SK-N-SH (cell line): ENCODE data around the gene KAT5. TPM values are rescaled to one million over a fixed set of nuclear protein-coding genes. Genes with fewer than 3 reads are reported as not detected.

Experiments
- CTCF ChIA-PET: fragments of 300-600, 350-600 bp; formaldehyde crosslinking; extraction: SDS; loops from one replicate; lab custom pipeline; 2021; lab: Yijun Ruan, JAX
- POLR2A ChIA-PET: fragments of 350-600 bp; sonication (Branson Sonifier 250); formaldehyde crosslinking; extraction: SDS; loops from one replicate; lab custom pipeline; 2020; ENCODE audit warnings: antibody characterized with exemption, inconsistent platforms; lab: Yijun Ruan, JAX
- DNase-seq: peaks from one replicate; pipeline ENCODE4 v3.0.0; 2012
- H2AFZ ChIP-seq: fragments of 200-600 bp; sonication (generic); 2 replicates; pipeline ENCODE4 v1.8.1; 2016; ENCODE audit warnings: antibody characterized with exemption, mild to moderate bottlenecking, low read depth
- H3F3A ChIP-seq: fragments of 200-600 bp; sonication (generic); replicated peaks from 2 replicates; pipeline ENCODE3; 2016; ENCODE audit warnings: antibody characterized with exemption, mild to moderate bottlenecking; ENCODE audit not compliant: insufficient read depth
- H3K27ac ChIP-seq, 2 experiments: fragments of 200-500 bp in 1 of 2; fragments of 200-600 bp in 1 of 2; sonication (Bioruptor generic) in 1 of 2; sonication (generic), shearing (Covaris generic) in 1 of 2; 2 replicates each; pipeline versions ENCODE4 v1.5.1 to v1.6.1; 2014 to 2016; ENCODE audit warnings: low read depth in 2 of 2, inconsistent platforms in 1 of 2, low read length in 1 of 2, mild to moderate bottlenecking in 1 of 2, mixed read lengths in 1 of 2
- H3K27me3 ChIP-seq: fragments of 200-600 bp; sonication (generic), shearing (Covaris generic); 2 replicates; pipeline ENCODE4 v1.6.1; 2016; ENCODE audit warnings: mixed run types; ENCODE audit not compliant: insufficient read depth
- H3K36me3 ChIP-seq, 2 experiments: fragments of 200-500 bp in 1 of 2; fragments of 200-600 bp in 1 of 2; sonication (Bioruptor generic) in 1 of 2; sonication (generic) in 1 of 2; replicated peaks in 1 of 2; 2 replicates each; pipeline versions ENCODE3 to v1.5.1; 2014 to 2016; ENCODE audit warnings: low read length in 1 of 2, mild to moderate bottlenecking in 1 of 2; ENCODE audit not compliant: insufficient read depth in 2 of 2, control insufficient read depth in 1 of 2
- H3K4me1 ChIP-seq, 2 experiments: fragments of 200-500 bp in 1 of 2; fragments of 200-600 bp in 1 of 2; sonication (Bioruptor generic) in 1 of 2; sonication (generic), shearing (Covaris generic) in 1 of 2; 2 replicates each; pipeline versions ENCODE4 v1.5.1 to v1.6.1; 2014 to 2016; ENCODE audit warnings: low read depth in 1 of 2, low read length in 1 of 2, mixed run types in 1 of 2; ENCODE audit not compliant: insufficient read depth in 2 of 2, control insufficient read depth in 1 of 2
- H3K4me2 ChIP-seq: fragments of 200-600 bp; sonication (generic), shearing (Covaris generic); 2 replicates; pipeline ENCODE4 v1.6.1; 2017; ENCODE audit warnings: mixed run types
- H3K4me3 ChIP-seq, 2 experiments: fragments of 200-500 bp in 1 of 2; fragments of 200-600 bp in 1 of 2; sonication (Bioruptor generic) in 1 of 2; sonication (generic), shearing (Covaris generic) in 1 of 2; 2 replicates each; pipeline versions ENCODE4 v1.5.1 to v1.8.1; 2014 to 2016; ENCODE audit warnings: low read depth in 2 of 2, inconsistent platforms in 1 of 2, low read length in 1 of 2, mild to moderate bottlenecking in 1 of 2, mixed read lengths in 1 of 2, moderate library complexity in 1 of 2
- H3K79me2 ChIP-seq: fragments of 200-600 bp; sonication (generic); 2 replicates; pipeline ENCODE4 v1.8.1; 2017; ENCODE audit warnings: mild to moderate bottlenecking; ENCODE audit not compliant: insufficient read depth
- H3K9ac ChIP-seq: fragments of 200-600 bp; sonication (generic); 2 replicates; pipeline ENCODE4 v1.6.1; 2017; ENCODE audit warnings: mixed run types
- H3K9me2 ChIP-seq: fragments of 200-600 bp; sonication (generic); 2 replicates; pipeline ENCODE4 v1.6.1; 2017; ENCODE audit warnings: mixed run types
- H3K9me3 ChIP-seq: fragments of 200-600 bp; sonication (generic); 2 replicates; pipeline ENCODE4 v1.6.1; 2017; ENCODE audit warnings: mixed run types, mild to moderate bottlenecking, moderate library complexity
- H4K20me1 ChIP-seq: fragments of 200-600 bp; sonication (generic); 2 replicates; pipeline ENCODE4 v1.6.1; 2017; ENCODE audit warnings: mild to moderate bottlenecking, mixed run types; ENCODE audit not compliant: insufficient read depth
- EZH2phosphoT487 ChIP-seq: fragments of 200-600 bp; sonication (generic); IDR thresholded peaks from 2 replicates; pipeline ENCODE4 v1.6.1; 2017; ENCODE audit warnings: low read depth, mixed run types, mild to moderate bottlenecking, antibody characterized with exemption, moderate library complexity, borderline replicate concordance
- FOXJ3 ChIP-seq: sonication (generic); formaldehyde crosslinking; IDR thresholded peaks from 2 replicates; pipeline ENCODE4 v1.5.1; 2020; ENCODE audit warnings: mild to moderate bottlenecking, missing genetic modification reagents
- JUND ChIP-seq: IDR thresholded peaks from 2 replicates; pipeline ENCODE4 v1.4.0; 2012
- MXI1 ChIP-seq: IDR thresholded peaks from 2 replicates; pipeline ENCODE4 v1.6.1; 2012; ENCODE audit warnings: mild to moderate bottlenecking, low read depth, low read length, improper control_type of control experiment
- POLR2AphosphoS5 ChIP-seq: IDR thresholded peaks from 2 replicates; pipeline ENCODE4 v1.6.1; 2012; ENCODE audit warnings: low read depth, low read length
- RXRA ChIP-seq: IDR thresholded peaks from 2 replicates; pipeline ENCODE4 v1.4.0; 2012; ENCODE audit warnings: low read depth, mild to moderate bottlenecking, borderline replicate concordance
- YY1 ChIP-seq: IDR thresholded peaks from 2 replicates; pipeline ENCODE4 v1.4.0; 2012; ENCODE audit warnings: low read depth, mild to moderate bottlenecking
- WGBS: methylation state at CpG from one replicate; pipeline ENCODE4 v1.1.6; 2017; ENCODE audit warnings: low lambda C conversion rate; 5-methylcytosine and 5-hydroxymethylcytosine counted together
- polyA plus RNA-seq, 3 experiments: library from polyadenylated mRNA; depleted of rRNA; stranded (reverse); fragments of >200 nt; gene quantifications; 2 replicates each; pipeline ENCODE4 v1.2.3, GENCODE V29; 2012
- TF ChIP-seq, protein P1 (sequence below): IDR thresholded peaks from 2 replicates; pipeline ENCODE4 v1.4.0; 2012; ENCODE audit warnings: low read depth, borderline replicate concordance
- TF ChIP-seq, protein P2 (sequence below): IDR thresholded peaks from 2 replicates; pipeline ENCODE4 v1.4.0; 2012; ENCODE audit warnings: low read depth, borderline replicate concordance
- TF ChIP-seq, protein P3 (sequence below): fragments of 150-350 bp; IDR thresholded peaks from 2 replicates; pipeline ENCODE4 v1.6.1; 2017; ENCODE audit warnings: antibody characterized with exemption, low read length, low read depth, borderline replicate concordance
- TF ChIP-seq, protein P4 (sequence below): IDR thresholded peaks from 2 replicates; pipeline ENCODE4 v1.4.0; 2012; ENCODE audit warnings: low read depth

Gene KAT5
- polyA plus RNA-seq, 1 of the 3 experiments (the other 2 are of a cell fraction) = 51.9 TPM

DNA sequence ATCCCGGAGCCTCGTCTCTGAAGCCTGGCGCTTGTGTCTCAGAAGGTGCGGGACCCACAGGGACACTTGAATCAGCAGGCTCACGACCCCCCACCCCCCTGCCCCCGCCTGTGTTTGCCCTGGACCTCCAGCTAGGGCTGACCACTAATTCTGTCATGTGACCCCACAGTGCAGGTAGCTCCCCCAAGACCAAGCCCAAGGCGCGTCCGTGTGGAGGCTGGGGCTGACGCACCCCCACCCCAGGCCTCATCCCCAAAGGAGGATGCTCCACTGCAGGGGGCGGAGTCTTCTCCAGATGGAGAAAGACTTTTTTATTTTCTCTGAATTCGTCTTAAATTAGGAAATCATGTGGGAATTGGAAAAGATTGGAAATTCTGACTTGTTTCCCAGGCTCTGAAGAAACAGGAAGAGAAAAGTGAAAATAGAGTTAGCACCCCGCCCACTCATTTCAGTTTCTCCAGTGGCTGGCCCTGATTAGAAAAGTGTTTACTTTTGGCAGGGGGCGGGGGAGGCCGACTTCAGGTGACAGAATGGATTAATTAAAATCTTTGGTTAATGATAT lies 48.3 kb upstream of the KAT5 start:
- peak; percentile 72 for DNase-seq
- ChIA-PET POLR2A (interaction anchor here (0.7 to 2.0 kb wide), 6 partner anchors 11 to 227 kb away, joined by 3 to 24 read pairs (median 3); partner anchors contain the start of genes CCDC85B, CFL1, KAT5 and SIPA1), CTCF (interaction anchor here (1.3 to 2.3 kb wide), 6 partner anchors 10 to 226 kb away, joined by 3 to 13 read pairs (median 5); partner anchors contain the start of genes CCDC85B and KAT5)
- Histone ChIP-seq H3K9me2 (no peaks in the 10 kb centered on the region), H3K4me1 (peaks cover 9% of the 10 kb centered on the region in 2 experiments; a peak in 3 of 4 replicates), H3K79me2 (peaks cover 38% of the 10 kb centered on the region), H3K27me3 (no peaks in the 10 kb centered on the region), H3K27ac (peak overlapping the region; percentile 95 to 97), H2AFZ (peak overlapping the region; percentile 96), H3K4me2 (peak overlapping the region; percentile 90), H3K36me3 (peaks cover 22 to 27% of the 10 kb centered on the region in 2 experiments), H3K9me3 (no peaks in the 10 kb centered on the region), H3K9ac (peak overlapping the region; percentile 95), H4K20me1 (0 out of 2 replicates have a peak, but pooled peaks cover 7% of the 10 kb centered on the region), H3F3A (peaks cover 14% of the 10 kb centered on the region), H3K4me3 (peak overlapping the region; percentile 83 to 90)
- WGBS = 19% methylated on average over 9 of the region's 15 CpGs
- TF ChIP-seq, protein P1, sequence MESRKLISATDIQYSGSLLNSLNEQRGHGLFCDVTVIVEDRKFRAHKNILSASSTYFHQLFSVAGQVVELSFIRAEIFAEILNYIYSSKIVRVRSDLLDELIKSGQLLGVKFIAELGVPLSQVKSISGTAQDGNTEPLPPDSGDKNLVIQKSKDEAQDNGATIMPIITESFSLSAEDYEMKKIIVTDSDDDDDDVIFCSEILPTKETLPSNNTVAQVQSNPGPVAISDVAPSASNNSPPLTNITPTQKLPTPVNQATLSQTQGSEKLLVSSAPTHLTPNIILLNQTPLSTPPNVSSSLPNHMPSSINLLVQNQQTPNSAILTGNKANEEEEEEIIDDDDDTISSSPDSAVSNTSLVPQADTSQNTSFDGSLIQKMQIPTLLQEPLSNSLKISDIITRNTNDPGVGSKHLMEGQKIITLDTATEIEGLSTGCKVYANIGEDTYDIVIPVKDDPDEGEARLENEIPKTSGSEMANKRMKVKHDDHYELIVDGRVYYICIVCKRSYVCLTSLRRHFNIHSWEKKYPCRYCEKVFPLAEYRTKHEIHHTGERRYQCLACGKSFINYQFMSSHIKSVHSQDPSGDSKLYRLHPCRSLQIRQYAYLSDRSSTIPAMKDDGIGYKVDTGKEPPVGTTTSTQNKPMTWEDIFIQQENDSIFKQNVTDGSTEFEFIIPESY = no peak
- no peak for TF ChIP-seq FOXJ3 (CRISPR knock-in tag)
- TF ChIP-seq, protein P2, sequence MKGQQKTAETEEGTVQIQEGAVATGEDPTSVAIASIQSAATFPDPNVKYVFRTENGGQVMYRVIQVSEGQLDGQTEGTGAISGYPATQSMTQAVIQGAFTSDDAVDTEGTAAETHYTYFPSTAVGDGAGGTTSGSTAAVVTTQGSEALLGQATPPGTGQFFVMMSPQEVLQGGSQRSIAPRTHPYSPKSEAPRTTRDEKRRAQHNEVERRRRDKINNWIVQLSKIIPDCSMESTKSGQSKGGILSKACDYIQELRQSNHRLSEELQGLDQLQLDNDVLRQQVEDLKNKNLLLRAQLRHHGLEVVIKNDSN = peak; percentile 45; the same call in 1 of the 2 replicates
- no peak for TF ChIP-seq YY1
- TF ChIP-seq EZH2phosphoT487 = no peak
- TF ChIP-seq, protein P3, sequence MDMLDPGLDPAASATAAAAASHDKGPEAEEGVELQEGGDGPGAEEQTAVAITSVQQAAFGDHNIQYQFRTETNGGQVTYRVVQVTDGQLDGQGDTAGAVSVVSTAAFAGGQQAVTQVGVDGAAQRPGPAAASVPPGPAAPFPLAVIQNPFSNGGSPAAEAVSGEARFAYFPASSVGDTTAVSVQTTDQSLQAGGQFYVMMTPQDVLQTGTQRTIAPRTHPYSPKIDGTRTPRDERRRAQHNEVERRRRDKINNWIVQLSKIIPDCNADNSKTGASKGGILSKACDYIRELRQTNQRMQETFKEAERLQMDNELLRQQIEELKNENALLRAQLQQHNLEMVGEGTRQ = no peak
- TF ChIP-seq JUND = no peak
- no peak for TF ChIP-seq MXI1
- TF ChIP-seq, protein P4, sequence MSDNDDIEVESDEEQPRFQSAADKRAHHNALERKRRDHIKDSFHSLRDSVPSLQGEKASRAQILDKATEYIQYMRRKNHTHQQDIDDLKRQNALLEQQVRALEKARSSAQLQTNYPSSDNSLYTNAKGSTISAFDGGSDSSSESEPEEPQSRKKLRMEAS = no peak
- TF ChIP-seq RXRA = no peak
- peak; percentile 27; the same call in 1 of the 2 replicates for TF ChIP-seq POLR2AphosphoS5
